Fibroblast of skin of left quadriceps (primary cell): ENCODE results near the gene CENPS.
"Not testable (repeated sequence)": the region's sequence is repeated elsewhere in the genome, so short reads cannot be mapped to it uniquely, and the experiment has no call there.

Experiments
- DNase-seq, 2 experiments: peaks; one replicate each; pipeline ENCODE4 v3.0.0-alpha.2; 2013; ENCODE audit warnings: low read depth in 2 of 2

The CENPS gene

GRCh38 chr1:10419351-10419750 lies 10.9 kb upstream of the CENPS start:
- no peak for DNase-seq

- DNase-seq = no peak
Measured at GRCh38 chr1:10421637-10422036, 8.6 kb upstream of the CENPS start.

DNA sequence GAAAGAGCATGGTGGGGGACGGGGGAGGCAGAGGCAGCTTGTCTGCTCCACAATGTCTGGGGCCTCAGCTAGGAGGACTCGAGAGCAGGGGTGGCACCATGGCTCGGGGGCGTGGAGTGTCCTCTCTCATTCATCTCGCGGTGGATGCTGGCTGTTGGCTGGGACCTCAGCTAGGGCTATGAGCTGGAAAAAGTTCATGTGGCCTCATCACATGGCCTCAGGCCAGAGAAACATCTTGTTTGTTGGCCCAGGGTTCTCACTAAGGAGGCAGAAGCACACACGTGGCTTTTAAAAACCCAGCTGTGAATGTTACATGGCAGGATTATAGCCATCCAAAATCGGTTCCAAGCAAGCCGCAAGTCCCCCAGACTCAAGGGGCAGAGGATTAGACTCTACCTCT lies 6.2 kb upstream of the CENPS start:
- DNase-seq = no peak

DNA sequence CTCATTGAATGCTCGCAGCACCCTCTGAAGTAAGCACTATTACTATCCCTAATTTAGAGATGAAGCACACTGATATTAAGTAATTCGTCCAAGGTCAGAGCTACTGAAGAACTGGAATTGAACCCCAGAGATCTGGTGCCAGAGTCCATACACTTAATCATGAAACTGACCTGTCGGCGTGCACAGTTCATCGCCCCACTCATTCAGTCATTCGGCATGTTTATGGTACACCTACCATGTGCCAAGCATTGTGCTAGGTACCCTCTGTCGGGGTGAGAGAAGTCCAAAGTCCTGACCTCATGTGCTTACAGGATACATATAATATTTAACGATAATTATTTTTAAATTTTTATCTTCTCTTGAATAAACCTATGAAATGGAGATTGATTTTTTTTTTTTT lies 5.6 kb upstream of the CENPS start:
- no peak for DNase-seq

GRCh38 chr1:10425826-10426534 lies 4.3 kb upstream of the CENPS start:
- not testable (repeated sequence) for DNase-seq

- not testable (repeated sequence) for DNase-seq
Measured at GRCh38 chr1:10426535-10426848, 3.7 kb upstream of the CENPS start.

GRCh38 chr1:10428984-10429383 lies 1.2 kb upstream of the CENPS start:
- no peak for DNase-seq

GRCh38 chr1:10429868-10430215 lies 391 bp upstream of the CENPS start:
- no peak for DNase-seq

GRCh38 chr1:10431070-10431730 lies 967 bp downstream of the CENPS start:
- no peak for DNase-seq

GRCh38 chr1:10432910-10433700 lies 2.9 kb downstream of the CENPS start:
- no peak for DNase-seq

- DNase-seq = no peak
Measured at GRCh38 chr1:10433790-10434189, 3.6 kb downstream of the CENPS start.

DNA sequence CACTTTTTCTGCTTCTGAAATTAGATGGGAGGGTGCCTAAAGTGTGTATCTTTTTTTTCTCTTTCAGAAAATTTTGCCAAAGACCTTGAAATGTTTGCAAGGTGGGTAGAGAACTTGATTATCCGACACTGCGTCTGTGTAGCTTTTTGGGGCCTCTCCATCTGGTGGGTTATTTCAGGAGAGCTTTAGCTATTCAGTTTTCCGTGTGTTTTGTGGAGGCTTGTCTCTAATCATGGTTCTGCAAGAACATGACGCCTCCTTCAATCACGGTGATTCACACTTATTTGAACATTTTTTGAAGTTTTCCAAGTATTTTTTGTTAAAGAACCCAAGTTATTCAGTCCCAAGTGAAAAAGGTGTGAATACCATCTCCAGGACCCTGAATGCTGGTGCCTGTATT lies 4.4 kb downstream of the CENPS start:
- DNase-seq = no peak

- DNase-seq = no peak
Measured at GRCh38 chr1:10437052-10437451, 6.8 kb downstream of the CENPS start.

- DNase-seq = no peak
Measured at GRCh38 chr1:10438677-10439163, 8.5 kb downstream of the CENPS start.

DNA sequence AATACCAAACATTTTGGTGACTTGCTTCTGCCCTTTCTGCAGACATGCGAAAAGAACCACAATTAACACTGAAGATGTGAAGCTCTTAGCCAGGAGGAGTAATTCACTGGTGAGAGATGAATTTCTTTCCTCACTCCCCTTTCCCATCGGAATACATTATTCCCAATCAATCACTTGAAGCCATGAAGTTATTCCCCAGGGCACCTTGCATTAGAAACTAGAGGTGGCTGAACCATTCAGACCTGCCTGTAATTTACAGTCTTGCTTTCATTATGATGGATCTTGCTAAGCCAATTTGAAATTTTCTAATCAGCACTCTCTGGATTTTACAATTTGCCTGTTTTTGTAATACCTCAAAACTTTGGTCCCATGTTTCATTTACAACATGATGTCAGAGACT lies 10.1 kb downstream of the CENPS start:
- no peak for DNase-seq

DNA sequence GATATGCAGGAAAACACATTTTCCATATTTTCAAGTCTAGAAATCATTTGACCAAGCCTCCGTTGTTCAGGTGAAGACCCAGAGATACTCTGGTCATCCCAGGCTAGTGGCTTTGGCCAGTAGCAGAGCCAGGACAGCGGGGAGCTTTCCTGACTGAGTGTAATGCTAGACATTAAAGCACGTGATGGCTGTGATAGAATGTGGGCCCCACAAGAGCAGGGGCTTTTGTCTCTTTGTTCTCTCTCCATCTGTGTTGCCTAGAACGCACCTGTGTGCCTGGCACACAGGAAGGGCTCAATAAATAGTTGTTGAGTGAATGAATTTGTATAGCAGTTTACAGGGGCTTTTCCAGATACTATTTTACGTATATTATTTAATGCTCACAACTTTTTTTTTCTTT lies 10.6 kb downstream of the CENPS start:
- DNase-seq = no peak

DNA sequence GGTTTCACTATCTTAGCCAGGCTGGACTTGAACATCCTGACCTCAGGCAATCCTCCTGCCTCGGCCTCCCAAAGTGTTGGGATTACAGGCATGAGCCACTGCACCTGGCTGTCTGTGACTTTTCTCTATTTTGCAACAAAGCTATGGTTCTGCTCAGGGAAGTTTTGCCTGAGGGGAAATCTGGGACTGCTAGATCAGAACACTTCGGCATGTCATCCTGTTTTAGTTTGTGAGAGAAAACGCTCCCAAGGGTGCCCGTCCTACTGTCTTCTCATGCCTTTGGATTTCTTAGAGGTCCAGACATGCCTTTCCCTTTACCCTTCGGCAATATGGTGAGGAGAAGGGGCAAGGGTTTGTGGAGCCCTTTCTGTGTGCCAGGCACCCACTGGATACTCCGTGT lies 14.0 kb downstream of the CENPS start:
- DNase-seq = no peak

GRCh38 chr1:10444795-10445397 lies 14.7 kb downstream of the CENPS start:
- DNase-seq = no peak

DNA sequence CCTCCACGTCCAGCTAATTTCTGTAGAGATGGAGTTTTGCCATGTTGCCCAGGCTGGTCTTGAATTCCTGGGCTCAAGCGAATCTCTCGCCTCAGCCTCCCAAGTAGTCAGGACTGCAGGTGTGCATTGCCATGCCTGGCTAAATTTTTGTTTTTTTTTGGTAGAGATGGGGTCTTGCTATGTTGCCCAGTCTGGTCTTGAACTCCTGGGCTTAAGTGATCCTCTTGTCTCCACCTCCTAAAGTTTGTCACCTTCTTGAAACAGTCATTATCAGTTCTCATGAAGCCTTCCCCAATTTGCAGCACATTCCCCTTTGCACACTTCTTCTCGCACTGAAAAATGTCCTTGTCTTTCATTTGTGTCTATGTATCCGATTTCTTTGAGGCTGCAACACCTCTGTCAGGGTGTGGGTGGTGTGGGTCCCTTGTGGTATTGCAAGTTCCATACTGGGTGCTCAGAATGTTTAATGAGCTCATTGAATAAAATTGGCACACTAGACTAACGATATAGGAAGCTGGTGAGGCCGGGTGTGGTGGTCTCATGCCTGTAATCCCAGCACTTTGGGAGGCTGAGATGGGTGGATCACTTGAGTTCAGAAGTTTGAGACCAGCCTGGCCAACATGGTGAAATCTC lies 16.7 kb downstream of the CENPS start:
- DNase-seq = no peak

- no peak for DNase-seq
Measured at GRCh38 chr1:10449751-10450150, 19.5 kb downstream of the CENPS start, which contains the start of gene CORT. TSS of gene CORT (plus strand) at chr1:10450031. CDS start at chr1:10450224, 193 bp downstream.

- no peak for DNase-seq
Measured at GRCh38 chr1:10450156-10450814, 20.1 kb downstream of the CENPS start.
